Esophagus muscularis mucosa (tissue), 4 donors: Measurements from ENCODE around the gene REV1. TPM values are rescaled to one million over a fixed set of nuclear protein-coding genes. Genes with fewer than 3 reads are reported as not detected.
A peak's percentile ranks its signal among the peaks of the same experiment; 100 is the strongest.

ENCODE experiments used
- DNase-seq: peaks from one replicate; pipeline ENCODE4 v3.0.0-alpha.2; 2017; ENCODE audit errors: extremely low spot score
- H3K27ac ChIP-seq, 4 donors: fragments of 200-600 bp; sonication (generic); replicated peaks in 1 of 4; 1 replicate in 3 of 4; 2 replicates in 1 of 4; pipeline ENCODE4 v1.5.1; 2016 to 2019; ENCODE audit warnings: mild to moderate bottlenecking in 1 of 4
- H3K27me3 ChIP-seq, 4 donors: fragments of 200-600 bp; sonication (generic); one replicate each; pipeline versions ENCODE4 v1.5.1 to v1.6.0; 2016 to 2019
- H3K36me3 ChIP-seq, 4 donors: fragments of 200-600 bp; sonication (generic); one replicate each; pipeline ENCODE4 v1.5.1; 2016 to 2019
- H3K4me1 ChIP-seq, 4 donors: fragments of 200-600 bp; sonication (generic); one replicate each; pipeline ENCODE4 v1.5.1; 2016 to 2019
- H3K4me3 ChIP-seq, 4 donors: fragments of 200-600 bp; sonication (generic); 1 replicate in 2 of 4; 2 replicates in 2 of 4; pipeline ENCODE4 v1.5.1; 2016 to 2019; ENCODE audit warnings: mild to moderate bottlenecking in 4 of 4, moderate library complexity in 1 of 4
- H3K9me3 ChIP-seq, 4 donors: fragments of 200-600 bp; sonication (generic); 1 replicate in 3 of 4; 2 replicates in 1 of 4; pipeline ENCODE4 v1.5.1; 2016 to 2019
- CTCF ChIP-seq, 3 experiments: fragments of 200-600 bp in 2 of 3; fragments of 450-650 bp in 1 of 3; sonication (generic) in 2 of 3; IDR thresholded peaks; one replicate each; pipeline ENCODE4 v1.5.1; 2017 to 2019; ENCODE audit warnings: antibody characterized with exemption in 3 of 3, mild to moderate bottlenecking in 2 of 3, moderate library complexity in 1 of 3
- EP300 ChIP-seq: sonication (generic); formaldehyde crosslinking; IDR thresholded peaks from one replicate; pipeline ENCODE4 v1.6.1; 2017; ENCODE audit warnings: antibody characterized with exemption
- POLR2A ChIP-seq: fragments of 450-650 bp; IDR thresholded peaks from one replicate; pipeline ENCODE4 v1.6.1; 2017; ENCODE audit warnings: antibody characterized with exemption, moderate library complexity, mild to moderate bottlenecking, low read depth
- POLR2AphosphoS5 ChIP-seq, 2 donors: sonication (generic); formaldehyde crosslinking; IDR thresholded peaks; one replicate each; pipeline ENCODE4 v1.6.1; 2017; ENCODE audit warnings: antibody characterized with exemption in 2 of 2
- WGBS: methylation state at CpG from one replicate; pipeline ENCODE4 v1.1.5; 2018; 5-methylcytosine and 5-hydroxymethylcytosine counted together
- intact Hi-C: fragments of 100-400 bp; cut with DNase I; formaldehyde crosslinking; loops from one replicate; pipeline ENCODE4 v1.15.1; 2023
- total RNA-seq, 4 donors: library from RNA; depleted of rRNA; stranded (reverse); fragments of >200 nt; gene quantifications; one replicate each; pipeline versions ENCODE4 v1.1.0 to v1.2.1, GENCODE V29; 2016

Gene REV1
- total RNA-seq, 4 donors from 2014 or later: 26.7 to 47.7 (median 31.4) TPM

- Histone ChIP-seq H3K9me3 (no peaks in the 10 kb centered on the region), H3K27ac (peak overlapping the region in 1 of 4 donors; percentile 30), H3K27me3 (no peaks in the 10 kb centered on the region), H3K4me3 (no peak overlapping the region), H3K36me3 (peaks cover 44 to 97% (median 81%) of the 10 kb centered on the region in 4 donors), H3K4me1 (peaks cover 0 to 24% (median 0%) of the 10 kb centered on the region in 4 donors)
- intact Hi-C loops: no loop called here
- no peak for DNase-seq
- WGBS: 74% methylated on average over 3 of the region's 3 CpGs
- TF ChIP-seq CTCF (IDR thresholded peaks at IDR 0.05): no peak
- TF ChIP-seq POLR2A: no peak
- TF ChIP-seq POLR2AphosphoS5 (IDR thresholded peaks at IDR 0.05): no peak
- no peak for TF ChIP-seq EP300
These were observed 94.2 kb downstream of the REV1 start for GRCh38 chr2:99395589-99396130.

- Histone ChIP-seq H3K9me3 (no peaks in the 10 kb centered on the region), H3K27me3 (no peaks in the 10 kb centered on the region), H3K36me3 (peaks cover 9 to 68% (median 47%) of the 10 kb centered on the region in 4 donors), H3K27ac (no peak overlapping the region), H3K4me1 (peaks cover 0 to 15% (median 6%) of the 10 kb centered on the region in 4 donors), H3K4me3 (no peak overlapping the region)
- DNase-seq: no peak
- intact Hi-C loops: no loop called here
- TF ChIP-seq CTCF (IDR thresholded peaks at IDR 0.05) (no peak), EP300 (no peak), POLR2AphosphoS5 (IDR thresholded peaks at IDR 0.05) (no peak)
- 88% methylated on average over 3 of the region's 3 CpGs for WGBS
These were observed 99.9 kb downstream of the REV1 start for GRCh38 chr2:99389946-99390345.

GRCh38 chr2:99389371-99389770, 100.4 kb downstream of the REV1 start:
- Histone ChIP-seq H3K9me3 (no peaks in the 10 kb centered on the region), H3K36me3 (peaks cover 9 to 68% (median 47%) of the 10 kb centered on the region in 4 donors), H3K4me3 (no peak overlapping the region), H3K27me3 (no peaks in the 10 kb centered on the region), H3K4me1 (peaks cover 0 to 15% (median 6%) of the 10 kb centered on the region in 4 donors), H3K27ac (no peak overlapping the region)
- no peak for DNase-seq
- intact Hi-C loops: no loop called here
- 81% methylated on average over 2 of the region's 2 CpGs for WGBS
- TF ChIP-seq CTCF (IDR thresholded peaks at IDR 0.05) (no peak), EP300 (no peak), POLR2AphosphoS5 (IDR thresholded peaks at IDR 0.05) (no peak), POLR2A (no peak)

DNA sequence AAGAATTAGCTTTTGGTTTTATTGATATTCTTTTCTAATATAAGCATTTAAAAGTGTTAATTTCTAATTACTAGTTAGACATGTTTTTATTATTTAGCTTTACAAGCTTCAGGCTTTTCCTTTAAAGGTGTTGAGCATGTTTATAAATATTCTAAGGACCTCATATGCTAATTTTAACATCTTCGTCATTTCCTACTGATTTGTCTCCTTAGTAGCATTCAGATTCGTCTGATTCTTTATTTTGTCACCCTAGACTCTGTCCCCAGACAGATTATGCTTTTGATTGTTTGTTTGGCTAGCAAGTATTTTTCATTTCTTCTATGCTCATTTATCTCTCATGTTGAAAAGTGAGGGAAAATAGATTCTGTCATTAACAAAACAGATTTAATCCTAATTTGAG, 100.9 kb downstream of the REV1 start:
- Histone ChIP-seq H3K9me3 (no peaks in the 10 kb centered on the region), H3K4me3 (no peak overlapping the region), H3K27ac (no peak overlapping the region), H3K36me3 (peaks cover 9 to 66% (median 45%) of the 10 kb centered on the region in 4 donors), H3K27me3 (no peaks in the 10 kb centered on the region), H3K4me1 (peaks cover 0 to 15% (median 6%) of the 10 kb centered on the region in 4 donors)
- intact Hi-C loops: no loop called here
- 72% methylated on average over 2 of the region's 2 CpGs for WGBS
- no peak for DNase-seq
- TF ChIP-seq POLR2A (no peak), EP300 (no peak), CTCF (IDR thresholded peaks at IDR 0.05) (no peak), POLR2AphosphoS5 (IDR thresholded peaks at IDR 0.05) (no peak)

DNA sequence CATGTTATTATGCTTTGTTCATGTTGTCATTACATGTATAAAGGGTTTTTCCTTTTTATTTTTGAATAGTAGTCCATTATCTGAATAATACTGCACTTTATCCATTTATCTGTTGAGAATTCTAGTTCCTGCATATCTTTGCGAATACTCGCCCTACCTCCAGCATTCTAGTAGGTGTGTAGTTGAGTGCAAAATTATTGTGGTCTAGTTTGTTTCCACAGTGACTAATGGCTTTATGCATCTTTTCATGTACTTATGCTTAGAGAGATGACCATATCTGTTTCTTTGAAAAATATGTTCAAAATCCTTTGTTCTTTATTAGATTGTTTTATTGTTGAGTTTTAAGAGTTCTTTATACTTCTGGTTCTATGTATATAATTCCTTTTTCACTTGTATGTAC, 103.8 kb downstream of the REV1 start:
- no peaks in the 10 kb centered on the region for H3K27me3 ChIP-seq
- no peak overlapping the region for H3K27ac ChIP-seq
- 97% methylated on average over 2 of the region's 2 CpGs for WGBS
- TF ChIP-seq CTCF (IDR thresholded peaks at IDR 0.05) (no peak), POLR2A (no peak), EP300 (no peak), POLR2AphosphoS5 (IDR thresholded peaks at IDR 0.05) (no peak)
- peaks cover 0 to 15% (median 4%) of the 10 kb centered on the region in 4 donors for H3K4me1 ChIP-seq
- H3K36me3 ChIP-seq: peaks cover 23 to 63% (median 44%) of the 10 kb centered on the region in 4 donors
- H3K4me3 ChIP-seq: no peak overlapping the region
- intact Hi-C loops: no loop called here
- H3K9me3 ChIP-seq: no peaks in the 10 kb centered on the region
- no peak for DNase-seq
